ENCODE measurements around the gene SEC11A.
A peak's percentile ranks its signal among the peaks of the same experiment; 100 is the strongest.

SEC11A gene

DNA sequence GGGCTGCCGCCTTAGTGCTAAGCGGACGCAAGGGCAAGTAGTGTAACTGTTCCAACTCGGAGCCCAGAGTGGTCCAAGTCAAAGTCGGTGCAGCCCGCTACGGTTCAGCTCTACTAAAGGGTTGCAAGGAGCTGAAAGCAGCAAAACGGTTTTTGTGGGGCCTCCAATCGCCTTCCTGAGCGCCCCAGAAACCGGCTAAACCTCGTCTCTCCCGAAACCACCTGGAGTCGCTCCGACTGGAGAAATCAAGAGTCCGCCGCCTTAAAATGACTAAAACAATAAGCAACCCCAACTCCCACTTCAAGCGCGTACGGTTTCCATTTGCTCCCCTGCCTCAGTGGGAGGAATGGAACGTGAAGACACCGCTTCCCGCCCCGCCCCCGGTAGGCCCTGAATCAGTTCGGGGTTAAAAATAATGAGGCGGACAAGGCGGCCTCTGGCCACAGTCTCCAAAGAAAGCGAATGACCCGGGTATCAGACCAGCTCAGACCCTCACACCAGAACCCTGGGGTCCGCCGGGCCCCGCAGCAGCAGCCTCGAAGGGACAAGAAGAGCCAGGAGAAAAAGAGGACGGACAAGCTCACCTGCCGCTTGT is 401 bp downstream of the SEC11A start:
- H3K4me1 ChIP-seq (ENCODE audit: control insufficient read depth in 2 of 2, insufficient read depth in 2 of 2, low read length in 2 of 2), result peaks cover 11 to 27% of the 10 kb centered on the region in 2 donors
- H3K9ac ChIP-seq (ENCODE audit: low read depth in 1 of 2, low read length in 2 of 2), result peak overlapping the region; percentile 87 to 96
- peak overlapping the region; percentile 95 to 98 for H3K27ac ChIP-seq (ENCODE audit: low read depth in 2 of 2, low read length in 2 of 2)
- peak overlapping the region; percentile 90 to 98 for H3K4me3 ChIP-seq (ENCODE audit: low read length in 2 of 2)
- no peaks in the 10 kb centered on the region for H3K9me3 ChIP-seq (ENCODE audit: control insufficient read depth in 2 of 2, low read length in 2 of 2)
- no peaks in the 10 kb centered on the region for H3K36me3 ChIP-seq (ENCODE audit: control insufficient read depth in 2 of 2, insufficient read depth in 2 of 2, low read length in 2 of 2)
- no peaks in the 10 kb centered on the region for H3K27me3 ChIP-seq (ENCODE audit: control insufficient read depth in 2 of 2, insufficient read depth in 2 of 2, low read length in 2 of 2)

DNA sequence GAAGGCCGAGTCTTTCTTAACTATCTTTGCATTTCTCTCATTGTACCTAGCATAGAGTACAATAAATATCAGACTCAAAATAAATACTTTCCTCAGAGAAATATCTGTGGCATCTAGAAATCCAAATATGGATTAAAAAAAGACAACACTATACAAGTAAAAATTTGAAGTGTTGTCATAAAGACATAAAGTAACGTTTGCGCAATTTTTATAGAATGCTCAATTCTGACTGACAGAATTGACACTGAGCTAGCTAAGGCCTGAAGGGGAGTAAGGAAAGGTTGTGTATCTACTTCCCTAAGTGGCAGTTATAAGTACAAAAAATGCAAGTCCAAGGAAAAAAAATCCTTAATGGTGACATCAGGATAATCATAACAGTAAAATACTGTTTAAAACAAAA is 1.1 kb downstream of the SEC11A start:
- Histone ChIP-seq H3K27ac (ENCODE audit: low read depth in 2 of 2, low read length in 2 of 2) (peak overlapping the region; percentile 95 to 98), H3K27me3 (ENCODE audit: control insufficient read depth in 2 of 2, insufficient read depth in 2 of 2, low read length in 2 of 2) (no peaks in the 10 kb centered on the region), H3K36me3 (ENCODE audit: control insufficient read depth in 2 of 2, insufficient read depth in 2 of 2, low read length in 2 of 2) (no peaks in the 10 kb centered on the region), H3K4me3 (ENCODE audit: low read length in 2 of 2) (peak overlapping the region; percentile 90 to 98), H3K4me1 (ENCODE audit: control insufficient read depth in 2 of 2, insufficient read depth in 2 of 2, low read length in 2 of 2) (peaks cover 11 to 27% of the 10 kb centered on the region in 2 donors), H3K9me3 (ENCODE audit: control insufficient read depth in 2 of 2, low read length in 2 of 2) (no peaks in the 10 kb centered on the region), H3K9ac (ENCODE audit: low read depth in 1 of 2, low read length in 2 of 2) (peak overlapping the region; percentile 87 to 96)

DNA sequence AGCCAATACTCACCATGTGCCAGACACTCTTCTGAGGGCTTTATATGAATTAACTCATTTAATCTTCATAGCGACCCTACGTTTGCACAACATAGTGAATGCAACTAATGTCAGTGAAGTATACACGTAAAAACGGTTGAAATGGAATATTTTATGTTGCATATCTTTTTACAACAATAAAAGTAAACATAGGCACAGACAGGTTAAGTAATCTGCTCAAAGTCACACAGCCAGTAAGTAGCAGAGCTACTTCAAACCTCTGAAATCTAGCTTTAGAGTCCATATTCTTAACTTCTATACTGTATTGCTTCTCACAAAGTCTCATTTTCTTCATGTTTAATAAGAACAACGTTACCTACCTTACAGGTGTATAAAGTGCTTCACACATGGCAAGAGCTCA is 1.6 kb downstream of the SEC11A start:
- Histone ChIP-seq H3K27ac (ENCODE audit: low read depth in 2 of 2, low read length in 2 of 2) (no peak overlapping the region), H3K4me3 (ENCODE audit: low read length in 2 of 2) (peak overlapping the region; percentile 90 to 98), H3K27me3 (ENCODE audit: control insufficient read depth in 2 of 2, insufficient read depth in 2 of 2, low read length in 2 of 2) (no peaks in the 10 kb centered on the region), H3K36me3 (ENCODE audit: control insufficient read depth in 2 of 2, insufficient read depth in 2 of 2, low read length in 2 of 2) (no peaks in the 10 kb centered on the region), H3K9me3 (ENCODE audit: control insufficient read depth in 2 of 2, low read length in 2 of 2) (no peaks in the 10 kb centered on the region), H3K4me1 (ENCODE audit: control insufficient read depth in 2 of 2, insufficient read depth in 2 of 2, low read length in 2 of 2) (peaks cover 11 to 27% of the 10 kb centered on the region in 2 donors), H3K9ac (ENCODE audit: low read depth in 1 of 2, low read length in 2 of 2) (peak overlapping the region in 1 of 2 donors; percentile 87)

DNA sequence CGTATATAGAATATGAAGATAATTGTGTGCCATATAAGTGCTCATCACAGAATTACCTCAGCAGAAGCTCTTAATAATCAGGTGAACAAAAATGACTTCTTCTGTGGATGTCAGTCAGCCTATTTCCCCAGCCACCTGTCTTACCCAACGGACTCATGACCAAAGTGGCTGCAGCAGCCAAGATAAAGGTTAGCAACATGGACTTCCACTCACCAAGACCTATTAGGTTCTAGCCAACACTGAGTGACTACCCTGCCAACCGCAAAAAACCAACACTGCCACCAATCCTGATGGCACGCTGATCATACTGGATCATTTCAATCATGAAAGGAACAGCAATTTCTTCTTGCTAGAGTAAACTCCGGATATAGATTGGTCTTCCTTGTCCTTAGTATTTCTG is 12.1 kb downstream of the SEC11A start:
- Histone ChIP-seq H3K9me3 (ENCODE audit: control insufficient read depth in 2 of 2, low read length in 2 of 2) (no peaks in the 10 kb centered on the region), H3K9ac (ENCODE audit: low read depth in 1 of 2, low read length in 2 of 2) (no peak overlapping the region), H3K4me3 (ENCODE audit: low read length in 2 of 2) (no peak overlapping the region), H3K4me1 (ENCODE audit: control insufficient read depth in 2 of 2, insufficient read depth in 2 of 2, low read length in 2 of 2) (peaks cover 0 to 9% of the 10 kb centered on the region in 2 donors), H3K36me3 (ENCODE audit: control insufficient read depth in 2 of 2, insufficient read depth in 2 of 2, low read length in 2 of 2) (no peaks in the 10 kb centered on the region), H3K27me3 (ENCODE audit: control insufficient read depth in 2 of 2, insufficient read depth in 2 of 2, low read length in 2 of 2) (no peaks in the 10 kb centered on the region), H3K27ac (ENCODE audit: low read depth in 2 of 2, low read length in 2 of 2) (no peak overlapping the region)

DNA sequence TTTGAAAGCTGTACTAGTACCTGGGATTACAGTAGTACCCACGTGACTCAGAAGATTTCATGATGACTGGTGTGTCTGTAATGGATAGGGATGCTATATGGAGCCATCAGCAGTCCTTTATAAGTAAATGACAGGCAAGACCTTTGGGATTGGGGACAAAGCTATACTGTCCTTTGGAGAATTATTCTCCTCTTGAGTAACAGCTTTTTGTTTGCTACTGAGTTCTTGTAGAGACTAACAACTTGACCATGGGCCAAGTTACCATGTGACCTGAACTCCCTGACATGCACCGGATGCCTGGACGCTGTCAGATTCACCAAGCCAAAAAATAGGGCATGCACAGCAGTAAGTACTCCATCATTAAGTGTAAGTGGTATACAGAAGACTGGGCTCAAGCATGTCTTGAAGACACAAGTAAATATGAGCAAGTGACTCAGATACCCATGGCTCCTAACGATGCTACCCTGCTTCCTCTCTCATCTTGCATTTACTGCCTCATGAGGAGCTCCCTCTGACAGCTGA is 12.9 kb downstream of the SEC11A start:
- no peaks in the 10 kb centered on the region for H3K9me3 ChIP-seq (ENCODE audit: control insufficient read depth in 2 of 2, low read length in 2 of 2)
- no peaks in the 10 kb centered on the region for H3K36me3 ChIP-seq (ENCODE audit: control insufficient read depth in 2 of 2, insufficient read depth in 2 of 2, low read length in 2 of 2)
- peaks cover 0 to 9% of the 10 kb centered on the region in 2 donors for H3K4me1 ChIP-seq (ENCODE audit: control insufficient read depth in 2 of 2, insufficient read depth in 2 of 2, low read length in 2 of 2)
- no peak overlapping the region for H3K9ac ChIP-seq (ENCODE audit: low read depth in 1 of 2, low read length in 2 of 2)
- H3K4me3 ChIP-seq (ENCODE audit: low read length in 2 of 2), result no peak overlapping the region
- H3K27me3 ChIP-seq (ENCODE audit: control insufficient read depth in 2 of 2, insufficient read depth in 2 of 2, low read length in 2 of 2), result no peaks in the 10 kb centered on the region
- H3K27ac ChIP-seq (ENCODE audit: low read depth in 2 of 2, low read length in 2 of 2), result no peak overlapping the region

DNA sequence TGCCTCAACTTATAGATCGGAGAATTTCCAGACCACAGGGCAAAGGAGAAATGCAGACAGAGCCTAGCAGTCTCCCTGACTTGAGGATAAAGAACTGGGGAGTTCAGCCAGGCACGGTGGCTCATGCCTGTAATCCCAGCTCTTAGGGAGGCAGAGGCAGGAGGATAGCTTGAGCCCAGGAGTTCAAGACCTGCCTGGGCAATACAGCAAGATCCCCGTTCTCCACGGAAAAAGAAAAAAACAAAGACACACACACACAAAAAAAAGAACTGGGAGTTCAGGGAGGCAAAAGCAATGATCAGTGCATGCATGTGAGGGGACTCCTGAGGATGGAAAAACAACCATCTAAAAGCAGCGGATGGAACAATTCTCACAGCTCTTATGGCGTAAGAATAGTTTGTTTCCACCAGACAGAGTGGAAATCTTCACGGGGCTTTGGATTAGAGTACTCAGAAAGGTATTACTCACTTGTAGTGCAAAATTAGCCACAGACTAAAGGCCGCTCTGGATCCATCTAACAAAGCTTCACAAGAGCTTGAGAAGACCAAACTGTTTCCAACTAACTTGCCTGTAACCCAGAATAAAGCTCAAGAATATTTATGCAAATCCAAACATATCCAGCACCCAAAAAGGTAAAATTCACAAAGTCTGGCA is 16.3 kb downstream of the SEC11A start:
- H3K9ac ChIP-seq (ENCODE audit: low read depth in 1 of 2, low read length in 2 of 2), result no peak overlapping the region

DNA sequence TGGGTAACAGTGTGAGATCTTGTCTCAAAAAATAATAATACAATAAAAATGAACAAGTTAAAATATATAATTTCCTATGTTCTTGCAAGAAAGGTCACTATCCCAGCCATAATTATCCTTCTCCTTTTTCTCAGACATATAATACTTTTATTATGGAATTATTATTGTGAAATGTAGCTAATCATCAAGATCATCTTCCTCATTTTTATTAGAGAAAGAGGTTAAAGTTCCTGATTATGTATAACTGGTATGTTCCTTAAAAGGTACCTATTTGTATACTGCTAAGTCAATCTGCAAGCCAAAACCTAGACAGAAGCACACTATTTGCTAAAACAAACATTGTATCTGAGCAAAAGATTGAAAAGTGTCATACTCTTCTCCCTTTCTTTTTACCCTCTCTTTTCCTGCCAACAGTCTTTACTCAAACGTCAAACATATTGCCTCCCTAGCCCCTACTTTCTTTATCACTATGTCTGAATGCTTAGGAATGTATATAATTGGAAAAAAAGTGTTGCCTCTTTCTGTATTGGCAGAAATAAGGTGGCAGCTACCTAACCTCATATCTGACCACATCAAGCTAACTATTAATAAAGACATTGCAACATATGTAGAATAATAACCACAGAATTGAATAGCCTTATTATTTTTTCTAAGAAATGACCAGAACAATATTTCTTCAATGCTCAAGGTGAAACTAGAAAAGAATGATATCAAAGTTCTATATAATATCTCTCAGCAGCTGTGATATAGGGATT is 18.5 kb downstream of the SEC11A start:
- Histone ChIP-seq H3K9ac (ENCODE audit: low read depth in 1 of 2, low read length in 2 of 2) (no peak overlapping the region), H3K4me3 (ENCODE audit: low read length in 2 of 2) (no peak overlapping the region), H3K27ac (ENCODE audit: low read depth in 2 of 2, low read length in 2 of 2) (no peak overlapping the region)

More for the DNA sequence above, 16.3 kb downstream of the SEC11A start:
- Histone ChIP-seq H3K4me1 (ENCODE audit: control insufficient read depth in 2 of 2, insufficient read depth in 2 of 2, low read length in 2 of 2) (peaks cover 0 to 7% of the 10 kb centered on the region in 2 donors), H3K9me3 (ENCODE audit: control insufficient read depth in 2 of 2, low read length in 2 of 2) (no peaks in the 10 kb centered on the region), H3K36me3 (ENCODE audit: control insufficient read depth in 2 of 2, insufficient read depth in 2 of 2, low read length in 2 of 2) (no peaks in the 10 kb centered on the region), H3K27me3 (ENCODE audit: control insufficient read depth in 2 of 2, insufficient read depth in 2 of 2, low read length in 2 of 2) (no peaks in the 10 kb centered on the region), H3K27ac (ENCODE audit: low read depth in 2 of 2, low read length in 2 of 2) (no peak overlapping the region), H3K4me3 (ENCODE audit: low read length in 2 of 2) (no peak overlapping the region)

DNA sequence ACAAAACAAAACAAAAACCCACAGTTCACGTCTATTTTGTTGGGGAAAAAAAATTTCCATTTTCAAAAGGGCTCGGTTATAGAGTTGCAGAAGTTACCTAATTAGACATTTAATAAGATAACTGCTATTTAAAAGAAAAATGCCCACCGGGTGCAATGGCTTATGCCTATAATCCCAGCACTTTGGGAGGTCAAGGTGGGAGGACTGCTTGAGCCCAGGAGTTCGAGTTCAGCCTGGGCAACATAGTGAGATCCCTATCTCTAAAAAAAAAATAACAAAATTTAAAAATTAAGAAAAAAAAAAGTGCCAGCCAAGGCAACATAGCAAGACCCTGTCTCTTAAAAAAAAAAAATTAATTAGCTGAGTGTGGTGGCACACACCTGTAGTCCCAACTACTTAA is 19.2 kb downstream of the SEC11A start:
- H3K27me3 ChIP-seq (ENCODE audit: control insufficient read depth in 2 of 2, insufficient read depth in 2 of 2, low read length in 2 of 2), result no peaks in the 10 kb centered on the region
- no peak overlapping the region for H3K4me3 ChIP-seq (ENCODE audit: low read length in 2 of 2)
- no peaks in the 10 kb centered on the region for H3K36me3 ChIP-seq (ENCODE audit: control insufficient read depth in 2 of 2, insufficient read depth in 2 of 2, low read length in 2 of 2)
- no peak overlapping the region for H3K9ac ChIP-seq (ENCODE audit: low read depth in 1 of 2, low read length in 2 of 2)
- H3K4me1 ChIP-seq (ENCODE audit: control insufficient read depth in 2 of 2, insufficient read depth in 2 of 2, low read length in 2 of 2), result no peaks in the 10 kb centered on the region
- H3K27ac ChIP-seq (ENCODE audit: low read depth in 2 of 2, low read length in 2 of 2), result no peak overlapping the region
- no peaks in the 10 kb centered on the region for H3K9me3 ChIP-seq (ENCODE audit: control insufficient read depth in 2 of 2, low read length in 2 of 2)

More for the DNA sequence above, 18.5 kb downstream of the SEC11A start:
- Histone ChIP-seq H3K36me3 (ENCODE audit: control insufficient read depth in 2 of 2, insufficient read depth in 2 of 2, low read length in 2 of 2) (no peaks in the 10 kb centered on the region), H3K4me1 (ENCODE audit: control insufficient read depth in 2 of 2, insufficient read depth in 2 of 2, low read length in 2 of 2) (no peaks in the 10 kb centered on the region), H3K27me3 (ENCODE audit: control insufficient read depth in 2 of 2, insufficient read depth in 2 of 2, low read length in 2 of 2) (no peaks in the 10 kb centered on the region), H3K9me3 (ENCODE audit: control insufficient read depth in 2 of 2, low read length in 2 of 2) (no peaks in the 10 kb centered on the region)

DNA sequence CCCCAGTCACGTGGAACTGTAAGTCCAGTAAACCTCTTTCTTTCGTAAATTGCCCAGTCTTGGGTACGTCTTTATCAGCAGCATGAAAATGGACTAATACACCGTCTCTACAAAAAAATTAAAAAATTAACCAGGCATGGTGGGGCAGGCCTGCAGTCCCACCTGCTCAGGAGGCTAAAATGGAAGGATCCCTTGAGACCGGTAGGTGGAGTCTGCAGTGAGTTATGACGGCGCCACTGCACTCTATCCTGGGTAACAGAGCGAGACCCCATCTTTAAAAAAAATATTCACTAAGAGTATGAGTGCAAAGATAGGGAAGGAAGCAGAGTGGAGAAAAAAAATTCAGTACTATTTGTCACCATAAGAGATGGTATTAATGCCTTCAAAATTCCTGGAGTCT is 25.6 kb downstream of the SEC11A start:
- H3K4me3 ChIP-seq (ENCODE audit: low read length in 2 of 2), result no peak overlapping the region
- H3K9ac ChIP-seq (ENCODE audit: low read depth in 1 of 2, low read length in 2 of 2), result no peak overlapping the region
- H3K27ac ChIP-seq (ENCODE audit: low read depth in 2 of 2, low read length in 2 of 2), result no peak overlapping the region
- H3K4me1 ChIP-seq (ENCODE audit: control insufficient read depth in 2 of 2, insufficient read depth in 2 of 2, low read length in 2 of 2), result no peaks in the 10 kb centered on the region
- peaks cover 13 to 16% of the 10 kb centered on the region in 2 donors for H3K36me3 ChIP-seq (ENCODE audit: control insufficient read depth in 2 of 2, insufficient read depth in 2 of 2, low read length in 2 of 2)
- H3K9me3 ChIP-seq (ENCODE audit: control insufficient read depth in 2 of 2, low read length in 2 of 2), result no peaks in the 10 kb centered on the region
- H3K27me3 ChIP-seq (ENCODE audit: control insufficient read depth in 2 of 2, insufficient read depth in 2 of 2, low read length in 2 of 2), result no peaks in the 10 kb centered on the region

DNA sequence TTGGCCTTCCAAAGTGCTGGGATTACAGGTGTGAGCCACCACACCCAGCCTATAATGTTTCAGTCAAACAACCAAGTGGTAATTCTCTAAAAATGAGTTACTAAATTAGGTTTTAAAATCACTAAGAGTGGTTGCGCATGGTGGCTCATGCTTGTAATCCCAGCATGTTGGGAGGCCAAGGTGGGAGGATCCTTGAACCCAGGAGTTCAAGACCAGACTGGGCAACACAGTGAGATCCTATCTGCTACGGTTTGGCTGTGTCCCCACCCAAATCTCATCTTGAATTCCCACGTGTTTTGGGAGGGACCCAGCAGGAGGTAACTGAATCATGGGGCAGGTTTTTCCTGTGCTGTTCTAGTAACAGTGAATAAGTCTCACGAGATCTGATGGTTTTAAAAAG is 26.1 kb downstream of the SEC11A start:
- H3K4me1 ChIP-seq (ENCODE audit: control insufficient read depth in 2 of 2, insufficient read depth in 2 of 2, low read length in 2 of 2), result no peaks in the 10 kb centered on the region
- no peaks in the 10 kb centered on the region for H3K27me3 ChIP-seq (ENCODE audit: control insufficient read depth in 2 of 2, insufficient read depth in 2 of 2, low read length in 2 of 2)
- no peak overlapping the region for H3K9ac ChIP-seq (ENCODE audit: low read depth in 1 of 2, low read length in 2 of 2)
- H3K27ac ChIP-seq (ENCODE audit: low read depth in 2 of 2, low read length in 2 of 2), result no peak overlapping the region
- no peak overlapping the region for H3K4me3 ChIP-seq (ENCODE audit: low read length in 2 of 2)
- peaks cover 13 to 16% of the 10 kb centered on the region in 2 donors for H3K36me3 ChIP-seq (ENCODE audit: control insufficient read depth in 2 of 2, insufficient read depth in 2 of 2, low read length in 2 of 2)
- H3K9me3 ChIP-seq (ENCODE audit: control insufficient read depth in 2 of 2, low read length in 2 of 2), result no peaks in the 10 kb centered on the region

Data from mucosa of rectum (tissue), 2 donors.